ENCODE measurements around the gene GOLGA8S.
"Not testable (repeated sequence)": the region's sequence is repeated elsewhere in the genome, so short reads cannot be mapped to it uniquely, and the experiment has no call there.

Gene GOLGA8S

DNA sequence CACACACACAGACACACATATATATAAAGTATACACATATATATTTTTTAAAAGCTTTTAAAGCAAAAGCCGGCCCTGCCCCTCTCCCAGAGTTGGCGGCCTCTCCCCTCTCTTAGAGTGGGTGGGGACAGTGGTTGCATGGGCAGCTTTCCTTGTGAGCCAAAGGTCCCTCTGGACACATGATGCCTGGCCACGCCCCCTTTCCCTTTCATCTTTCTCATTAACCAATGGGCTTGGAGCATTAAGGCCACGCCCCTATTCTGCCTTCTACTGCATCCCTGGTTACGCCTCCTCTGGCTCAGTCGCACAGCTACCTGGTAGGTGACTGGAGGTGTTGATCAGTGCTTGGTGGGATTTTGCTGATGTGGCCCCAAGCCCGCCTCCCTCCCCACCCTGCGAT, at the start of gene GOLGA8S:
TSS of gene GOLGA8S (plus strand) at position 301 of the 400 bp plus-strand sequence. CDS start at position 363, 62 bp downstream.
- H3K4me3 ChIP-seq (ENCODE audit: low read length); DNase-seq (ENCODE audit: low read depth): not testable (repeated sequence)

DNA sequence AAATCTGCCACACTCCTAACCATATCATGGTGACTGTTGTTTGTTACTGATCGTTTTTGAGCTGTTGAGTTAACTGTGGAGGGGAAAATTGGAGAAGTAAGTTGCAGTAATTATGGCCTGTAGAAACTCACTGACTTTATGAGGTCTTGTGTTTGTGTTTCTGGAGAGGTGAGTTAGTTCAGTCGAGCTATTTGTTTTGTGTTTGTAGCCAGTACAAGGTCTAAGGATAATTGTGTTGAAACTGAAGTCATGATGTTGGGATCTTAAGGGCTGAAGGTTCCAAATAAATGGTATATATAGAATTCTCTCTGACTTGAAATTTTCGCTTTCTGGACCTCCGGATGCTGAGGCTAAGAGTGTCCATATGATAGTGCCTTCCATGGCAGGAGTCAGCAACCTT, 49.7 kb upstream of the GOLGA8S start:
- not testable (repeated sequence) for DNase-seq (ENCODE audit: low read depth)

GRCh38 chr15:23305921-23306320, 48.6 kb upstream of the GOLGA8S start:
- not testable (repeated sequence) for H3K4me3 ChIP-seq (ENCODE audit: low read length); DNase-seq (ENCODE audit: low read depth)

More for the DNA sequence above, 49.7 kb upstream of the GOLGA8S start:
- H3K4me3 ChIP-seq (ENCODE audit: low read length): peak overlapping the region; percentile 47

DNA sequence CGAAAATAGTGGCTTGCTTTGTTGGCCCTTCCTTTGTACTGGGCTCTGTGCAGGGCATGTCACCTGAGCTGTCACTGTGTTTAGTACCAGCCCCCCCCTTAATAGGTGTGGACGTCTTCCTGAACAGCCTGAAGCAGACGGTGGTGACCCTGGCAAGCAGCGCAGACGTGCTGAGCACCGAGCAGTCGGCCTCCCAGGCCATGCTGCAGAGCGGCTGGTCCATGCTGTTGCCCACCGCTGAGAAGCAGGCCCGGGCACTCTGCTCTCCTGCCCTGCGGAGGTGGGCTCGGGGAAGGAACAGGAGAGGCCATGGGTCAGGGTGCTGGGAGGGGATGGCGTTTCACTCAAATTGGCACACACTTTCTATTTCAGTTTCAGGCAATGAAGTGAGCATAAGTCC, 43.3 kb upstream of the GOLGA8S start:
- not testable (repeated sequence) for DNase-seq (ENCODE audit: low read depth); H3K4me3 ChIP-seq (ENCODE audit: low read length)

DNA sequence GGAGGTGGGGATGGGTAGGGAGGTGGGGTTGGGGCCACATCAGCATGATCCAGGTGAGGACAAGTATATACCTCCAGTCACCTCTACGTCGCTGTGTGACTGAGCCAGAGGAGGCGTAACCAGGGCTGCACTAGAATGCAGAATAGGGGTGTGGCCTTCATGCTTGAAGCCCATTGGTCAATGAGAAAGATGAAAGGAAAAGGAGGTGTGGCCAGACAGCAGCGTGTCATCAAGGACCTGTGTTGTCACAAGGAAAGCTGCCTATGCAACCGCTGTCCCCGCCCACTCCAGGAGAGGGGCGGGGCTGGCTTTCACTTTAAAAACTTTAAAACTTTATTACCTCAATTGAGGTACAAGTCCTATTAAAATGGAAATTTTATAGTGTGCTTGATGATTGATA, 20.5 kb upstream of the GOLGA8S start, which contains the start of gene GOLGA6L26:
TSS of gene GOLGA6L26 (minus strand) at position 101 of the 400 bp plus-strand sequence. CDS start at position 40, 61 bp downstream.
- H3K4me3 ChIP-seq (ENCODE audit: low read length); DNase-seq (ENCODE audit: low read depth): not testable (repeated sequence)

GRCh38 chr15:23362622-23363021, 8.1 kb downstream of the GOLGA8S start:
- not testable (repeated sequence) for H3K4me3 ChIP-seq (ENCODE audit: low read length); DNase-seq (ENCODE audit: low read depth)

DNA sequence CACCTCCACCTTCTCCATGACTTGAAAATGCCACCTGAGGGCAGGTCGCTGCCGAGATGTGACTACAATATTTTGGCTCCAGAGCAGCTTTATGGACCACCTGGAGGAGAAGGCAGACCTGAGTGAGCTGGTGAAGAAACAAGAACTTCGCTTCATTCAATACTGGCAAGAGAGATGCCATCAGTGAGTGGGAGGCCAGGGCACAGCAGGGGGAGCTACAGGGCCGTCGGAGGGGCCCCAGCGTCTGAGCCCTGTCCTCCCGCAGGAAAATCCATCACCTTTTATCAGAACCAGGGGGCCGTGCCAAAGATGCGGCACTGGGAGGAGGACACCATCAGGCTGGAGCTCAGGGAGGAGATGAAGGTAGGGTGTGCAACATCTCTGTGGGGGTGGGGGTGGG, 9.7 kb downstream of the GOLGA8S start:
- not testable (repeated sequence) for DNase-seq (ENCODE audit: low read depth); H3K4me3 ChIP-seq (ENCODE audit: low read length)

DNA sequence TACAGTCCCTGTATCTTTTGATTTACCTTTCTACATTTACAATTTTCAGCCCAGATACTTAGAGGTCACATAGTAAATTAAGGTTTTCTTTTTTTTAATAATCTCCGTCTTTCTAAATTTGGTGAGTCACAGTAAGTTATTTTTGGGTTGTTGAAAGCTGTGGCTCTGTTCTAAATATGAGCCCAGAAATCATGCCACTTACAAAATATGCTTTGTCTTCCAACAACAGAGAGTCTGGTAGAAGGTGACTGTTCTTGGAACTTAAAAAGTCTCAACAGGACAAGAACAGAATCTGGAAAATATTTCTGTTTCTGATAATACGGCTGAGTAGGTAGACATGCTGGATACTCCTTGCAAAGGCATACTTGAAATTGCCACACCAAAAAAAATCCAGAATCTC, 16.0 kb downstream of the GOLGA8S start:
- DNase-seq (ENCODE audit: low read depth): no peak
- TF ChIP-seq CTCF (IDR thresholded peaks at IDR 0.05; ENCODE audit: insufficient read depth, low read depth, low read length, missing control alignments): no peak

DNA sequence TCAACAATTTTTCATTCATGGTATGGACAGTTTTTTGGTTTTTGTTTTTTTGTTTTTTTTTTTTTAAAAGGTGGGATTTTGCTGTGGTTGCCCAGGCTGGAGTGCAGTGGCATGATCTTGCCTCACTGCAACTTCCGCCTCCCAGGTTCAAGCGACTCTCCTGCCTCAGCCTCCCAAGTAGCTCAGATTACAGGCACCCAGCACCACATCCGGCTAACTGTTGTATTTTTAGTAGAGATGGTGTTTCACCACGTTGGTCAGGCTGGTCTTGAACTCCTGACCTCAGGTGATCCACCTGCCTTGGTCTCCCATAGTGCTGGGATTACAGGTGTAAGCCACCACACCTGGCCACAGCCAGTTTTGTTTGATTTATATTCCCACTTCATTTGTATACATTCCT, 16.6 kb downstream of the GOLGA8S start:
- H3K4me3 ChIP-seq (ENCODE audit: low read length); DNase-seq (ENCODE audit: low read depth): not testable (repeated sequence)

More for the DNA sequence above, 16.0 kb downstream of the GOLGA8S start:
- H3K4me3 ChIP-seq (ENCODE audit: low read length): no peak overlapping the region

DNA sequence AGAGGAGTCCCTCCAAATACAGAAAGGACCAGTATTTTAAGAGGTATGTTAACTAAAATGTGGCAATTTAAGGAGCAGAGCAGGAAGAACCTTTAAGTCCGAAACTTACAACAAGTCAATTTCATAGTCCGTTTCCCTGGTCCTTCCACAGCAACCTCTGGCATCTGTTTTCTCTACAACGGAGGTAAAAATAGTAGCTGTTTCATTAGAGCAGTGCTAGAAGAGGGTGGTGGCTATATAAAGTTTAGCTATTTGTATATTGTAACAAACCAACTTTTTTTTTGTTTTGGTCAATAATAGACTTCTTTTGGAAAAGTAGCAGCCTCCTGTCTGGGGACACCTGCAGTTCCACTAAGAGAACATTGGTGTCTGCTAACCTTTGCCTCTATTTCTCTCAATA, 17.3 kb downstream of the GOLGA8S start:
- not testable (repeated sequence) for H3K4me3 ChIP-seq (ENCODE audit: low read length); DNase-seq (ENCODE audit: low read depth)

DNA sequence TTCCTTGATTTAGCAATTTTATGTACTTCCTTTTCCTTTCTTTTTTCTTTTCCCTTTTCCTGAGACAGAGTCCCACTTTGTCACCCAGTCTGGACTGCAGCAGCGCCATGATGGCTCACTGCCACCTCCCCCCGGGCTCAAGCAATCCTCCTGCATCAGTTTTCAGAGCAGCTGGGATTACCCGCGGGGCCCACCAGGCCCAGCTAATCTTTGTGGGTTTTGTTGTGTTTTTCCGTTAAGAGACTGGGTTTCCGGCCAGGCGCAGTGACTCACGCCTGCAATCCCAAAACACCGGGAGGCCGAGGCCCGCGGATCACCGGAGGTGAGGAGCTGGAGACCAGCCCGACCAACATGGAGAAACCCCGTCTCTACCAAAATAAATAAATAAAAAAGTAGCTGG, 17.7 kb downstream of the GOLGA8S start:
- H3K4me3 ChIP-seq (ENCODE audit: low read length): no peak overlapping the region
- no peak for TF ChIP-seq CTCF (IDR thresholded peaks at IDR 0.05; ENCODE audit: insufficient read depth, low read depth, low read length, missing control alignments)
- no peak for DNase-seq (ENCODE audit: low read depth)

GRCh38 chr15:23372891-23373600, 18.5 kb downstream of the GOLGA8S start:
- not testable (repeated sequence) for H3K4me3 ChIP-seq (ENCODE audit: low read length); DNase-seq (ENCODE audit: low read depth)

GRCh38 chr15:23374226-23374625, 19.7 kb downstream of the GOLGA8S start:
- H3K4me3 ChIP-seq (ENCODE audit: low read length); DNase-seq (ENCODE audit: low read depth): not testable (repeated sequence)

GRCh38 chr15:23378946-23379345, 24.4 kb downstream of the GOLGA8S start:
- not testable (repeated sequence) for DNase-seq (ENCODE audit: low read depth)

DNA sequence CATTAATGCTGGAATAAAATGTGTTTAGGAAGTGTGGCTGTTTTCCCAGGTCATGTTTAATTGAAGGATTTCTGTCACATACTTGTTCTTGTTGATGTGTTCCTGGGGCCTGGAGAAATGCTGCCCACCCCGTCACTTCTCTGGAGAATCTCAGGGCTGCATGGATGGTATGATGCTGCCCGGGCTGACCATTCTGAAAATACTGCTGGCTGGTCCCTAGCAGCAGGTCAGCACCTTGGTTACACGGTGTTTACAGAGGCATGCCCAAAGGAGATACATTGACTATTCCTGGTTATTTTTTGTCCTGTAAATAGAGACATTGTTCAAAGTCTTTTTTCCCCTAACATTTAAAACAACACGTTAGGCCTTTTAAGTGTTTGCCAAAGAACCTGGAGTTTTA, 26.2 kb downstream of the GOLGA8S start:
- not testable (repeated sequence) for H3K4me3 ChIP-seq (ENCODE audit: low read length)

More at GRCh38 chr15:23378946-23379345, 24.4 kb downstream of the GOLGA8S start:
- H3K4me3 ChIP-seq (ENCODE audit: low read length): not testable (repeated sequence)

DNA sequence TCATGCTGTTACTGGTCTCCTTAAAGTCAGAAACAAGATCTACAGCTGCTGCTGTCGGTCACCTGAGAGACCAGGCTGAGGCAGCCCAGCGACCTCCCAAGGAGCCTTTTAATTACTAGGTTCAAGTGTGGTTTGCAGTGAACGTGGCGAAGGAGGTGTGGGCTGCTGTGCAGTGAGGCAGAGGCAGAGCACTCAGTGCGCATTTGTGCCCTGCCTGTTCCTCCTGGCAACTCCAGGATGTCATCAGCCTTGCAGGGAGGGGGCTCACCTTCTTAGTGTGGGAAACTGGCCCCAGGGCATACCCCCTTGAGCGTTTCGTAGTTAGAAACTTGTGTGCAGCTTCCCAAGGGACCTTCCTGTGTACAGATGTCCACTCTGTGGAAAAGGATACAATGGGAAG, 26.6 kb downstream of the GOLGA8S start:
- not testable (repeated sequence) for H3K4me3 ChIP-seq (ENCODE audit: low read length)

More for the DNA sequence above, 26.2 kb downstream of the GOLGA8S start:
- DNase-seq (ENCODE audit: low read depth): not testable (repeated sequence)

More for the DNA sequence above, 26.6 kb downstream of the GOLGA8S start:
- DNase-seq (ENCODE audit: low read depth): not testable (repeated sequence)

Data from epithelial cell of esophagus (primary cell).